IMR-90 (cell line): Measurements from ENCODE around the gene MRPL49. TPM values are rescaled to one million over a fixed set of nuclear protein-coding genes. Genes with fewer than 3 reads are reported as not detected.

Experiments used
- ATAC-seq: fragments of 200-7000 bp; cut with Tn5 transposase; 2 replicates; pipeline ENCODE4 v1.9.1; 2020; ENCODE audit warnings: low read depth, mild to moderate bottlenecking, moderate library complexity
- BruUV-seq: library from RNA; stranded (reverse); fragments of 400-500 nt; replicated peaks from 2 replicates; lab custom pipeline; 2021; lab: Mats Ljungman, UMichigan
- CTCF ChIA-PET: fragments of 300-600 bp; formaldehyde crosslinking; extraction: SDS; loops from one replicate; lab custom pipeline; 2021; ENCODE audit warnings: antibody characterized with exemption; lab: Yijun Ruan, JAX
- POLR2A ChIA-PET: fragments of 300-600 bp; sonication (Branson Sonifier 250); formaldehyde crosslinking; loops from one replicate; lab custom pipeline; 2022; ENCODE audit warnings: antibody characterized with exemption; ENCODE audit not compliant: unreplicated experiment; lab: Charles Lee
- DNase-seq: peaks from one replicate; pipeline ENCODE4 v3.0.0; 2013
- H2AFZ ChIP-seq: replicated peaks from 2 replicates; pipeline ENCODE3; 2013; ENCODE audit warnings: low read length, mild to moderate bottlenecking; ENCODE audit not compliant: poor library complexity
- H2AK5ac ChIP-seq: 2 replicates; pipeline ENCODE4 v1.6.1; 2013; ENCODE audit warnings: low read depth, low read length, inconsistent platforms
- H2AK9ac ChIP-seq: replicated peaks from 2 replicates; pipeline ENCODE3; 2013; ENCODE audit warnings: mild to moderate bottlenecking, low read depth, low read length, moderate library complexity; ENCODE audit not compliant: poor library complexity
- H2BK120ac ChIP-seq: 2 replicates; pipeline ENCODE4 v1.6.1; 2013; ENCODE audit warnings: low read depth, low read length, inconsistent platforms
- H2BK15ac ChIP-seq: 3 replicates; pipeline ENCODE4 v1.6.1; 2013; ENCODE audit warnings: low read depth, low read length, inconsistent platforms
- H2BK20ac ChIP-seq: 2 replicates; pipeline ENCODE4 v1.6.1; 2013; ENCODE audit warnings: low read depth, mild to moderate bottlenecking, inconsistent platforms, low read length, moderate library complexity
- H2BK5ac ChIP-seq: 2 replicates; pipeline ENCODE4 v1.6.1; 2013; ENCODE audit warnings: mild to moderate bottlenecking, low read depth, low read length, inconsistent platforms; ENCODE audit not compliant: poor library complexity, severe bottlenecking
- H3K14ac ChIP-seq: replicated peaks from 2 replicates; pipeline ENCODE4 v1.6.1; 2013; ENCODE audit warnings: low read depth, low read length, inconsistent platforms
- H3K18ac ChIP-seq: 2 replicates; pipeline ENCODE4 v1.6.1; 2013; ENCODE audit warnings: low read depth, low read length, control low read depth
- H3K23ac ChIP-seq: 2 replicates; pipeline ENCODE4 v1.6.1; 2013; ENCODE audit warnings: low read depth, low read length, inconsistent platforms
- H3K27ac ChIP-seq: 2 replicates; pipeline ENCODE4 v1.5.1; 2013; ENCODE audit warnings: mild to moderate bottlenecking, control low read depth, low read length; ENCODE audit not compliant: insufficient read depth
- H3K27me3 ChIP-seq: 2 replicates; pipeline ENCODE4 v1.6.1; 2013; ENCODE audit warnings: low read length; ENCODE audit not compliant: control insufficient read depth, insufficient read depth
- H3K36me3 ChIP-seq: 2 replicates; pipeline ENCODE4 v1.6.1; 2013; ENCODE audit warnings: low read length, mixed read lengths; ENCODE audit not compliant: control insufficient read depth, insufficient read depth
- H3K4ac ChIP-seq: 2 replicates; pipeline ENCODE4 v1.6.1; 2013; ENCODE audit warnings: low read depth, low read length, inconsistent platforms
- H3K4me1 ChIP-seq: 2 replicates; pipeline ENCODE4 v1.6.1; 2013; ENCODE audit warnings: low read length, mixed read lengths; ENCODE audit not compliant: control insufficient read depth, insufficient read depth
- H3K4me2 ChIP-seq: 2 replicates; pipeline ENCODE4 v1.6.1; 2013; ENCODE audit warnings: low read depth, mild to moderate bottlenecking, control low read depth, low read length, moderate library complexity
- H3K4me3 ChIP-seq: 2 replicates; pipeline ENCODE4 v1.5.1; 2013; ENCODE audit warnings: low read depth, mild to moderate bottlenecking, control low read depth, low read length, moderate library complexity; ENCODE audit not compliant: insufficient read depth
- H3K56ac ChIP-seq: 2 replicates; pipeline ENCODE4 v1.6.1; 2013; ENCODE audit warnings: low read length, inconsistent platforms; ENCODE audit not compliant: insufficient read depth; ENCODE audit errors: extremely low read depth
- H3K79me1 ChIP-seq, 2 experiments: 2 replicates each; pipeline ENCODE4 v1.6.1; 2013; ENCODE audit warnings: low read length in 2 of 2, inconsistent platforms in 1 of 2, low read depth in 1 of 2
- H3K9ac ChIP-seq: 2 replicates; pipeline ENCODE4 v1.6.1; 2013; ENCODE audit warnings: low read depth, low read length, control low read depth
- H3K9me1 ChIP-seq: 2 replicates; pipeline ENCODE4 v1.6.1; 2013; ENCODE audit warnings: low read length, inconsistent platforms; ENCODE audit not compliant: insufficient read depth
- H3K9me3 ChIP-seq: 2 replicates; pipeline ENCODE4 v1.6.1; 2013; ENCODE audit warnings: low read length; ENCODE audit not compliant: control insufficient read depth, insufficient read depth
- H4K20me1 ChIP-seq: 2 replicates; pipeline ENCODE4 v1.6.1; 2013; ENCODE audit warnings: low read length, inconsistent platforms; ENCODE audit not compliant: insufficient read depth
- H4K5ac ChIP-seq: 2 replicates; pipeline ENCODE4 v1.6.1; 2013; ENCODE audit warnings: mild to moderate bottlenecking, low read depth, low read length, control low read depth
- H4K8ac ChIP-seq, 2 experiments: 2 replicates each; pipeline ENCODE4 v1.6.1; 2013; ENCODE audit warnings: low read depth in 2 of 2, low read length in 2 of 2, control low read depth in 1 of 2, inconsistent platforms in 1 of 2
- H4K91ac ChIP-seq: 2 replicates; pipeline ENCODE4 v1.6.1; 2013; ENCODE audit warnings: low read depth, low read length, inconsistent platforms; ENCODE audit not compliant: insufficient read depth
- CTCF ChIP-seq: conservative IDR thresholded peaks from 2 replicates; pipeline ENCODE4 v1.5.1; 2012; ENCODE audit warnings: mild to moderate bottlenecking, low read depth, low read length, improper control_type of control experiment
- ELK1 ChIP-seq: fragments of 150-350 bp; IDR thresholded peaks from 2 replicates; pipeline ENCODE4 v1.6.1; 2016; ENCODE audit warnings: low read depth, mild to moderate bottlenecking, low read length, moderate library complexity, borderline replicate concordance
- NFE2L2 ChIP-seq: fragments of 150-350 bp; IDR thresholded peaks from 2 replicates; pipeline ENCODE4 v1.6.1; 2016; ENCODE audit warnings: low read depth, mild to moderate bottlenecking, low read length
- POLR2A ChIP-seq: IDR thresholded peaks from 2 replicates; pipeline ENCODE4 v1.6.1; 2012; ENCODE audit warnings: mild to moderate bottlenecking, low read depth, low read length
- RAD21 ChIP-seq: IDR thresholded peaks from 2 replicates; pipeline ENCODE4 v1.6.1; 2012; ENCODE audit warnings: low read length, improper control_type of control experiment
- RCOR1 ChIP-seq: IDR thresholded peaks from 2 replicates; pipeline ENCODE4 v1.6.1; 2012; ENCODE audit warnings: mild to moderate bottlenecking, low read length, improper control_type of control experiment; ENCODE audit not compliant: insufficient replicate concordance
- SMC3 ChIP-seq: fragments of 150-350 bp; IDR thresholded peaks from 2 replicates; pipeline ENCODE4 v1.6.1; 2016; ENCODE audit warnings: low read depth, mild to moderate bottlenecking, antibody characterized with exemption, low read length, moderate library complexity
- USF2 ChIP-seq: fragments of 150-350 bp; IDR thresholded peaks from 2 replicates; pipeline ENCODE4 v1.6.1; 2017; ENCODE audit warnings: mild to moderate bottlenecking, antibody characterized with exemption, low read length, low read depth
- WGBS, 2 experiments: methylation state at CpG; one replicate each; pipeline versions ENCODE4 v1.1.5 to v1.1.7; 2013; ENCODE audit warnings: missing lambda C conversion rate in 2 of 2; ENCODE audit not compliant: insufficient read length in 1 of 2; ENCODE audit errors: extremely low coverage in 2 of 2; 5-methylcytosine and 5-hydroxymethylcytosine counted together
- dilution Hi-C: fragments of 300-500 bp; cut with HindIII; formaldehyde crosslinking; loops from one replicate; pipeline ENCODE4 v1.14.3; 2018; ENCODE audit warnings: low sequenced_read_pairs; ENCODE audit not compliant: unreplicated experiment
- in situ Hi-C: fragments of 300-500 bp; cut with MboI; formaldehyde crosslinking; loops from 3 replicates; pipeline ENCODE4 v1.14.3; 2019; ENCODE audit warnings: low sequenced_read_pairs, inconsistent platforms, mixed read lengths
- intact Hi-C: fragments of 100-400 bp; cut with micrococcal nuclease; formaldehyde crosslinking; loops from 2 replicates; pipeline ENCODE4 v1.10.0; 2022
- polyA plus RNA-seq, 3 experiments: library from polyadenylated mRNA; depleted of rRNA; stranded (reverse); fragments of >200 nt; gene quantifications; 2 replicates each; pipeline ENCODE4 v1.2.3, GENCODE V29; 2012; ENCODE audit warnings: low replicate concordance in 1 of 3
- total RNA-seq: library from RNA; depleted of rRNA; stranded (reverse); fragments of >200 nt; gene quantifications from 2 replicates; pipeline ENCODE4 v1.2.3, GENCODE V29; 2012

Gene MRPL49
- total and polyA plus RNA-seq, 2 of the 4 experiments (the other 2 are of a cell fraction): 55.2 to 56.8 TPM

GRCh38 chr11:65108469-65109123, 13.5 kb upstream of the MRPL49 start:
- Histone ChIP-seq H3K4me2 (no peak overlapping the region), H3K27ac (no peak overlapping the region), H3K27me3 (no peaks in the 10 kb centered on the region), H3K14ac (no peak overlapping the region), H4K91ac (no peak overlapping the region), H3K79me1 (peaks cover 5 to 29% of the 10 kb centered on the region in 2 experiments; a peak in 3 of 4 replicates), H3K4me1 (peaks cover 13% of the 10 kb centered on the region; the same call in 1 of the 2 replicates), H2BK20ac (no peak overlapping the region), H2AFZ (no peak overlapping the region), H3K9ac (no peak overlapping the region), H2AK9ac (no peak overlapping the region), H3K23ac (no peak overlapping the region), H3K18ac (no peak overlapping the region), H3K4ac (no peak overlapping the region), H4K20me1 (peaks cover 11% of the 10 kb centered on the region; the same call in 1 of the 2 replicates), H3K36me3 (peaks cover 11% of the 10 kb centered on the region; the same call in 1 of the 2 replicates), H2BK5ac (no peak overlapping the region), H3K56ac (no peak overlapping the region), H2AK5ac (no peak overlapping the region), H3K9me1 (peaks cover under 1% of the 10 kb centered on the region; the same call in 1 of the 2 replicates), H3K9me3 (no peaks in the 10 kb centered on the region), H2BK120ac (no peak overlapping the region), H2BK15ac (no peak overlapping the region), H4K5ac (no peak overlapping the region), H4K8ac (no peak overlapping the region), H3K4me3 (no peak overlapping the region)
- in situ Hi-C loops (no loop called here), dilution Hi-C loops (no loop called here), intact Hi-C loops (no loop called here)
- BruUV-seq: no TSS peak
- ChIA-PET CTCF (no interaction called here), POLR2A (no interaction called here)
- WGBS, 2 experiments: 96% methylated on average over 33 of the region's 38 CpGs; no CpG with 5 or more reads in 1 of the 2 experiments
- no peak for DNase-seq
- no peak for ATAC-seq
- TF ChIP-seq RAD21 (no peak), USF2 (no peak), NFE2L2 (no peak), ELK1 (no peak), SMC3 (no peak), CTCF (no peak), RCOR1 (no peak), POLR2A (no peak)
